ENCODE results near the gene RAB7B. TPM values are rescaled to one million over a fixed set of nuclear protein-coding genes. Genes with fewer than 3 reads are reported as not detected.

Gene RAB7B
- total and polyA plus RNA-seq, 2 of the 13 experiments (the other 11 are each of a cell fraction or from before 2014, with no cell fraction given), result 0.05 to 0.46 TPM

- CTCF ChIA-PET (ENCODE audit: low intra/inter-chr PET ratio, low total read pairs), result no interaction called here
- FAIRE-seq (no peak), ATAC-seq (no peak), DNase-seq (ENCODE audit: low spot score) (no peak)
- Histone ChIP-seq H4K20me1 (ENCODE audit: insufficient read depth, low read length) (no peaks in the 10 kb centered on the region), H3K9ac (ENCODE audit: insufficient read depth, low read depth, low read length) (no peak overlapping the region), H3K79me2 (ENCODE audit: insufficient read depth, low read length) (no peaks in the 10 kb centered on the region), H3K36me3 (replicated peaks in 1 of 2; ENCODE audit: control insufficient read depth in 1 of 2, insufficient read depth in 2 of 2, low read length in 2 of 2) (no peaks in the 10 kb centered on the region), H2AFZ (ENCODE audit: low read length) (no peak overlapping the region), H3K27ac (ENCODE audit: extremely low read length, insufficient read depth, low read length) (no peak overlapping the region), H3K9me3 (ENCODE audit: low read length) (no peaks in the 10 kb centered on the region), H3K4me2 (ENCODE audit: low read depth, low read length) (no peak overlapping the region), H3K4me1 (ENCODE audit: insufficient read depth, low read length) (peaks cover 30% of the 10 kb centered on the region), H3K4me3 (replicated peaks in 1 of 3; ENCODE audit: insufficient read depth in 1 of 3, low read depth in 2 of 3, low read length in 3 of 3) (no peak overlapping the region), H3K27me3 (ENCODE audit: control insufficient read depth in 1 of 2, insufficient read depth in 2 of 2, low read length in 2 of 2) (peaks cover 3 to 15% of the 10 kb centered on the region in 2 experiments; a peak in 3 of 5 replicates)
- POLR2A ChIA-PET, result no interaction called here
- no TSS peak for BruUV-seq (replicated peaks)
- no peak for TF ChIP-seq SRSF1 (optimal IDR thresholded peaks at IDR 0.05; ENCODE audit: low read depth, low read length)
- TF ChIP-seq KLF16 (CRISPR knock-in tag; IDR thresholded peaks at IDR 0.05), result no peak
- no peak for TF ChIP-seq KDM5B (CRISPR knock-in tag; IDR thresholded peaks at IDR 0.05; ENCODE audit: borderline replicate concordance)
- TF ChIP-seq PCBP2 (optimal IDR thresholded peaks at IDR 0.05; ENCODE audit: low read depth, low read length, poor library complexity, severe bottlenecking), result peak; percentile 46
- TF ChIP-seq NR2F1 (CRISPR knock-in tag; IDR thresholded peaks at IDR 0.05), result no peak
- no peak for TF ChIP-seq ZGPAT (CRISPR knock-in tag; IDR thresholded peaks at IDR 0.05)
- peak; percentile 40; the same call in 1 of the 2 replicates for TF ChIP-seq ATF7 (IDR thresholded peaks at IDR 0.05)
- no peak for TF ChIP-seq ATF7 (CRISPR knock-in tag; IDR thresholded peaks at IDR 0.05)
- no peak for TF ChIP-seq ZNF724P (CRISPR knock-in tag; IDR thresholded peaks at IDR 0.05; ENCODE audit: borderline replicate concordance)
- no peak for TF ChIP-seq ZNF574 (CRISPR knock-in tag; IDR thresholded peaks at IDR 0.05)
- in situ Hi-C loops (cut with HindIII; ENCODE audit: extremely low pct_ligation_motif_present, low pct_unique_long_range_greater_than_20kb), result loop anchor here (5.0 kb wide), 1 partner anchor 127 kb away; no protein-coding TSS in a partner anchor
- WGBS (ENCODE audit: low lambda C conversion rate), result 31% methylated on average over 3 of the region's 3 CpGs
- intact Hi-C loops (cut with micrococcal nuclease; ENCODE audit: unreplicated experiment), result no loop called here
Measured at GRCh38 chr1:205980237-205980870, 22.8 kb downstream of the RAB7B start.
